Glutamatergic neuron (in vitro differentiated cells): ENCODE data around the gene SEC31A. TPM values are rescaled to one million over a fixed set of nuclear protein-coding genes. Genes with fewer than 3 reads are reported as not detected.

Experiments
- DNase-seq: peaks from one replicate; pipeline ENCODE4 v3.0.0; 2022
- H3K27ac Mint-ChIP-seq: one replicate; pipeline ENCODE4 v1.8.0; 2020; ENCODE audit warnings: mild to moderate bottlenecking, mixed read lengths, inconsistent platforms; ENCODE audit not compliant: unreplicated experiment
- H3K27me3 Mint-ChIP-seq: one replicate; pipeline ENCODE4 v1.8.0; 2020; ENCODE audit warnings: mild to moderate bottlenecking, moderate library complexity, mixed read lengths, inconsistent platforms; ENCODE audit not compliant: unreplicated experiment
- H3K36me3 Mint-ChIP-seq: one replicate; pipeline ENCODE4 v1.8.0; 2020; ENCODE audit warnings: mild to moderate bottlenecking, mixed read lengths, inconsistent platforms; ENCODE audit not compliant: unreplicated experiment
- H3K4me1 Mint-ChIP-seq: one replicate; pipeline ENCODE4 v1.8.0; 2020; ENCODE audit warnings: mild to moderate bottlenecking, low read depth, mixed read lengths, inconsistent platforms; ENCODE audit not compliant: unreplicated experiment
- H3K4me3 Mint-ChIP-seq: one replicate; pipeline ENCODE4 v1.8.0; 2020; ENCODE audit warnings: mild to moderate bottlenecking, mixed read lengths, inconsistent platforms; ENCODE audit not compliant: unreplicated experiment
- H3K9me3 Mint-ChIP-seq: one replicate; pipeline ENCODE4 v1.8.0; 2020; ENCODE audit warnings: mild to moderate bottlenecking, moderate library complexity, mixed read lengths, inconsistent platforms; ENCODE audit not compliant: unreplicated experiment
- CTCF ChIP-seq: fragments of 200-600 bp; sonication (generic); IDR thresholded peaks from one replicate; pipeline ENCODE4 v1.5.0; 2021; ENCODE audit not compliant: partially characterized antibody, unreplicated experiment
- total RNA-seq: library from RNA; stranded (reverse); fragmentation: NEBNext Ultra II Directional; extraction: Animal tissue kit (Norgen Biotek cat#: 25700); gene quantifications from one replicate; pipeline ENCODE4 v1.2.1, GENCODE V29; 2021; ENCODE audit not compliant: unreplicated experiment

Gene SEC31A
- total RNA-seq, 1 donor from 2014 or later = 201 TPM

- H3K4me1 Mint-ChIP-seq = no peaks in the 10 kb centered on the region
- TF ChIP-seq CTCF = no peak
- H3K27me3 Mint-ChIP-seq = no peaks in the 10 kb centered on the region
- peaks cover 1% of the 10 kb centered on the region for H3K9me3 Mint-ChIP-seq
- H3K4me3 Mint-ChIP-seq = no peak overlapping the region
- no peak overlapping the region for H3K27ac Mint-ChIP-seq
- DNase-seq = no peak
- H3K36me3 Mint-ChIP-seq = no peaks in the 10 kb centered on the region
Observed at GRCh38 chr4:82851318-82851717, 39.6 kb downstream of the SEC31A start.

- Mint-ChIP-seq H3K36me3 (no peaks in the 10 kb centered on the region), H3K27ac (no peak overlapping the region), H3K9me3 (peaks cover 1% of the 10 kb centered on the region), H3K4me3 (no peak overlapping the region), H3K27me3 (no peaks in the 10 kb centered on the region), H3K4me1 (no peaks in the 10 kb centered on the region)
- TF ChIP-seq CTCF = no peak
- no peak for DNase-seq
Observed at GRCh38 chr4:82850684-82851083, 40.3 kb downstream of the SEC31A start.

- Mint-ChIP-seq H3K27me3 (no peaks in the 10 kb centered on the region), H3K4me3 (no peak overlapping the region), H3K36me3 (no peaks in the 10 kb centered on the region), H3K27ac (no peak overlapping the region), H3K4me1 (no peaks in the 10 kb centered on the region), H3K9me3 (peaks cover 1% of the 10 kb centered on the region)
- TF ChIP-seq CTCF = no peak
- no peak for DNase-seq
Observed at GRCh38 chr4:82848706-82849105, 42.2 kb downstream of the SEC31A start.

DNA sequence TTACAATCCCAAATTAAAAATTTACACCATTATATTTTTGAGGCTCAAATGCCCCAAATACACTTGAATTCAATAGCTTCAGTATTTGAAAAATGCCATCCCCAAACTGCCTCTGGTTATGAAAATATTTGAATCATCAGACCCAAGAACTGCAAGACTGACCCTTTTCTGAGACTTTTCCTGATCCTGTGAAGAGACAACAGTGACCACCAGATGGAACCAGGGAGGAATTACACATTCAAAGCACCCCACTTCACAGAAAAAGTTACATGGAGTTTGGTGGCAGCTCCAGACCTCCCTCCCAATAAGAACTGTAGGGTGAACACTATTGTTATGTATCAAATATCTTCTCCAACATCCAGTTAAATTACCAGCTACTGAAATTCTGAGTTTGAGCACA is 48.4 kb downstream of the SEC31A start:
- H3K36me3 Mint-ChIP-seq = no peaks in the 10 kb centered on the region
- no peak overlapping the region for H3K4me3 Mint-ChIP-seq
- no peaks in the 10 kb centered on the region for H3K27me3 Mint-ChIP-seq
- no peak for DNase-seq
- no peaks in the 10 kb centered on the region for H3K4me1 Mint-ChIP-seq
- H3K9me3 Mint-ChIP-seq = peaks cover 1% of the 10 kb centered on the region
- no peak overlapping the region for H3K27ac Mint-ChIP-seq
- TF ChIP-seq CTCF = no peak

DNA sequence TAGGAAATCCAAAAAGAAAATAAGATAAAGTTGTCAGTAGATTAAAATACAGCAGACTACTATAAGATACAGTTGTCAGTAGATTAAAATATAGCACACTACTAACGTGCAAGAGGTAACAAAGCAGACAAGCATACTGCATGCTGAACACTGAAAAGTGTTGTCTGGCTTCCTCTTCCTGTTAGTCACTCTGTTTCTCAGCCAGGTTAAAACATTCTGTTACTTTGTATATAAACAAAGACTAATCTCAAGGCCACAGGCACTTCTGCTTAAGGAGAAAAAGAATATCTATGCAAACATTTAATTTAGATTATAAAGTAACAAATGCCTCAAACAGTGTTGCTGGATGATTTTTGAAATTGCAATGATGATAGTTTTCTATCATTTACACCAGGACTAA is 51.3 kb downstream of the SEC31A start:
- H3K4me3 Mint-ChIP-seq = no peak overlapping the region
- TF ChIP-seq CTCF = no peak
- DNase-seq = no peak
- no peak overlapping the region for H3K27ac Mint-ChIP-seq
- H3K27me3 Mint-ChIP-seq = no peaks in the 10 kb centered on the region
- no peaks in the 10 kb centered on the region for H3K36me3 Mint-ChIP-seq
- H3K4me1 Mint-ChIP-seq = no peaks in the 10 kb centered on the region
- no peaks in the 10 kb centered on the region for H3K9me3 Mint-ChIP-seq
